Ovary (tissue), 3 donors: ENCODE measurements around the gene ABCF1.

ENCODE experiments used
- EP300 ChIP-seq: sonication (generic); formaldehyde crosslinking; IDR thresholded peaks from one replicate; pipeline ENCODE4 v1.6.1; 2017; ENCODE audit warnings: antibody characterized with exemption
- POLR2A ChIP-seq: fragments of 450-650 bp; IDR thresholded peaks from one replicate; pipeline ENCODE4 v1.6.1; 2017; ENCODE audit warnings: antibody characterized with exemption, mild to moderate bottlenecking, moderate library complexity
- TF ChIP-seq, protein P1 (sequence below), 3 donors: fragments of 450-650 bp in 2 of 3; fragments of 200-600 bp in 1 of 3; IDR thresholded peaks; one replicate each; pipeline versions ENCODE4 v1.5.1 to v1.8.0; 2016 to 2022; ENCODE audit warnings: antibody characterized with exemption in 3 of 3, mild to moderate bottlenecking in 1 of 3
- donor health status: DM: no; HTN: no; CAD: no.

DNA sequence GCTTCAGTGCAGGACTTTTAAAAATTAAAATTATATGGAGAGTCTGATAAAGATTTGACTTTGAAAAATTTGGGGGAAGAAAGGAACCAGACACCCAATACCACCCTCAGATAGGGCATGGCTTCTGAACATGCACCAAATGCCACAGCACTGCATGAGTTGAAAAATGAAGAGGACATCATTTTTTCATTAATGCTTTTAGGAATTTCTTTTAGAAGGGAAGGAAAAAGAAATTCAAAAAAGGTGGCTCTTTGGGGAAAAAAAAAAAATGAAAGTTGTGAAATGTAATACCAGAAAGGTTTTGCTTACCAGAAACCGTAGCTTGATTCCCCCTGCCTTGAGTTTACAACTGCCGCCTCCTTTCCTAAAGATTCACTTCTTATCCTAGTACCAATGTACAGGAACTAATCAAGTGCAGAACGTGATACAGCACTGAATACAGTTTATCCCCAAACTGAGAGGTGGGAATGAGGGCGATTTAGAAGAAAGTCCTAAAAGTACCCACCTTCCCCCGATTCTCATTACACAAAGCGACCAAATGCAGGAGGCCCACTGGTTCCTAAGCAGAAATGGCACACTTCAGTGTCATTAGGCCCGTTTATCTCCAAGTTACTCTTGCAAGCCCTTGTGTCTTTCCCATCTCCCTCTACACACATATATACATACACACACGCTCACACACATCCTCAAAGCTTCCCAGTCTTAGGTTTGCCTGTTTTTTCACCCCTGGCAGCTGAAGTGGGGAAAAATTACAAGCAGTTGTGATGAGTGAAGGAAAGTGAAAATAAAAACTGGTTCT lies 43.0 kb downstream of the ABCF1 start:
- TF ChIP-seq, protein P1, sequence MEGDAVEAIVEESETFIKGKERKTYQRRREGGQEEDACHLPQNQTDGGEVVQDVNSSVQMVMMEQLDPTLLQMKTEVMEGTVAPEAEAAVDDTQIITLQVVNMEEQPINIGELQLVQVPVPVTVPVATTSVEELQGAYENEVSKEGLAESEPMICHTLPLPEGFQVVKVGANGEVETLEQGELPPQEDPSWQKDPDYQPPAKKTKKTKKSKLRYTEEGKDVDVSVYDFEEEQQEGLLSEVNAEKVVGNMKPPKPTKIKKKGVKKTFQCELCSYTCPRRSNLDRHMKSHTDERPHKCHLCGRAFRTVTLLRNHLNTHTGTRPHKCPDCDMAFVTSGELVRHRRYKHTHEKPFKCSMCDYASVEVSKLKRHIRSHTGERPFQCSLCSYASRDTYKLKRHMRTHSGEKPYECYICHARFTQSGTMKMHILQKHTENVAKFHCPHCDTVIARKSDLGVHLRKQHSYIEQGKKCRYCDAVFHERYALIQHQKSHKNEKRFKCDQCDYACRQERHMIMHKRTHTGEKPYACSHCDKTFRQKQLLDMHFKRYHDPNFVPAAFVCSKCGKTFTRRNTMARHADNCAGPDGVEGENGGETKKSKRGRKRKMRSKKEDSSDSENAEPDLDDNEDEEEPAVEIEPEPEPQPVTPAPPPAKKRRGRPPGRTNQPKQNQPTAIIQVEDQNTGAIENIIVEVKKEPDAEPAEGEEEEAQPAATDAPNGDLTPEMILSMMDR (IDR thresholded peaks at IDR 0.05) = no peak
- TF ChIP-seq POLR2A = no peak
- no peak for TF ChIP-seq EP300
